Measurements from ENCODE around the gene OPN1MW3.
"Not testable (repeated sequence)": the region's sequence is repeated elsewhere in the genome, so short reads cannot be mapped to it uniquely, and the experiment has no call there.

OPN1MW3 gene

DNA sequence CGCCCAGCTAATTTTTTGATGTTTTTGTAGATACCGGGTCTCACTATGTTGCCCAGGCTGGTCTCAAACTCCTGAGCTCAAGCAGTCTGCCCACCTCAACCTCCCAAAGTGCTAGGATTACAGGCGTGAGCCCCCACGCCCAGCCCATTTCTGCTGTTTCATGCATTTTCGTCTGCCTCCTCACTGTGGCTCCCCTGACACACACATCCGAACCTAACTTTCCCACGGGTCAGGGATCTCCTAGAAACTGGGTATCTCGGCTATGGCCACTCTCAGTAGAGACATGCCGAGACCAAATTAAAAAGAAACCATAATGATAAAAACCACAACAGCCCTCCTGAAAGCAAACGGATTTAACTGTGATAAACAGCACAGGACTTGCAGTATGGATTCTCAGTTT, 9.3 kb upstream of the OPN1MW3 start:
- H4K8ac ChIP-seq (ENCODE audit: low read length); H3K79me1 ChIP-seq (replicated peaks; ENCODE audit: low read length, poor library complexity, severe bottlenecking); H2AK5ac ChIP-seq (ENCODE audit: low read length, severe bottlenecking); DNase-seq; H3K4me1 ChIP-seq (ENCODE audit: control insufficient read depth, insufficient read depth, low read depth, low read length); H3K14ac ChIP-seq (ENCODE audit: low read length in 2 of 2); H3K4me2 ChIP-seq (ENCODE audit: low read length, poor library complexity, severe bottlenecking); H3K36me3 ChIP-seq (ENCODE audit: control insufficient read depth in 1 of 2, insufficient read depth in 2 of 2, low read depth in 1 of 2, low read length in 2 of 2); H2BK5ac ChIP-seq (ENCODE audit: low read depth, low read length, poor library complexity, severe bottlenecking); H4K91ac ChIP-seq (ENCODE audit: low read length); H2BK12ac ChIP-seq (ENCODE audit: low read length in 2 of 2); H3K27me3 ChIP-seq (ENCODE audit: control insufficient read depth in 1 of 2, insufficient read depth in 1 of 2, low read length in 2 of 2); H3K9me3 ChIP-seq (ENCODE audit: control insufficient read depth, low read length); H3K4me3 ChIP-seq (ENCODE audit: insufficient read depth in 1 of 2, low read depth in 1 of 2, low read length in 2 of 2); H3K27ac ChIP-seq (ENCODE audit: low read length, poor library complexity, severe bottlenecking); H2BK120ac ChIP-seq (ENCODE audit: low read depth, low read length); H3K23ac ChIP-seq (ENCODE audit: low read length in 2 of 2); H2AFZ ChIP-seq (ENCODE audit: low read depth, low read length); H3K4ac ChIP-seq (ENCODE audit: low read depth in 1 of 2, low read length in 2 of 2); H2BK15ac ChIP-seq (ENCODE audit: low read depth, poor library complexity, severe bottlenecking); H3K18ac ChIP-seq (ENCODE audit: low read depth in 1 of 2, low read length in 2 of 2); H3K9ac ChIP-seq (ENCODE audit: low read length): not testable (repeated sequence)
- WGBS: no CpG with 5 or more reads among the region's 10 CpGs

- not testable (repeated sequence) for H2BK12ac ChIP-seq (ENCODE audit: low read length in 2 of 2); H3K4ac ChIP-seq (ENCODE audit: low read depth in 1 of 2, low read length in 2 of 2); H3K36me3 ChIP-seq (ENCODE audit: control insufficient read depth in 1 of 2, insufficient read depth in 2 of 2, low read depth in 1 of 2, low read length in 2 of 2); H3K9me3 ChIP-seq (ENCODE audit: control insufficient read depth, low read length); H3K4me2 ChIP-seq (ENCODE audit: low read length, poor library complexity, severe bottlenecking); H3K27ac ChIP-seq (ENCODE audit: low read length, poor library complexity, severe bottlenecking); H3K4me3 ChIP-seq (ENCODE audit: insufficient read depth in 1 of 2, low read depth in 1 of 2, low read length in 2 of 2); H3K23ac ChIP-seq (ENCODE audit: low read length in 2 of 2); H3K18ac ChIP-seq (ENCODE audit: low read depth in 1 of 2, low read length in 2 of 2); H3K79me1 ChIP-seq (replicated peaks; ENCODE audit: low read length, poor library complexity, severe bottlenecking); H3K9ac ChIP-seq (ENCODE audit: low read length); H2BK5ac ChIP-seq (ENCODE audit: low read depth, low read length, poor library complexity, severe bottlenecking); H2AK5ac ChIP-seq (ENCODE audit: low read length, severe bottlenecking); H3K27me3 ChIP-seq (ENCODE audit: control insufficient read depth in 1 of 2, insufficient read depth in 1 of 2, low read length in 2 of 2); H3K4me1 ChIP-seq (ENCODE audit: control insufficient read depth, insufficient read depth, low read depth, low read length); H2AFZ ChIP-seq (ENCODE audit: low read depth, low read length); H2BK120ac ChIP-seq (ENCODE audit: low read depth, low read length); H2BK15ac ChIP-seq (ENCODE audit: low read depth, poor library complexity, severe bottlenecking); DNase-seq; H3K14ac ChIP-seq (ENCODE audit: low read length in 2 of 2); H4K8ac ChIP-seq (ENCODE audit: low read length); H4K91ac ChIP-seq (ENCODE audit: low read length)
- WGBS: no CpG with 5 or more reads among the region's 10 CpGs
Measured at GRCh38 chrX:154258711-154259110, 1.3 kb downstream of the OPN1MW3 start.

GRCh38 chrX:154263072-154263471, 5.7 kb downstream of the OPN1MW3 start:
- H3K27me3 ChIP-seq (ENCODE audit: control insufficient read depth in 1 of 2, insufficient read depth in 1 of 2, low read length in 2 of 2); H3K79me1 ChIP-seq (replicated peaks; ENCODE audit: low read length, poor library complexity, severe bottlenecking); H3K4ac ChIP-seq (ENCODE audit: low read depth in 1 of 2, low read length in 2 of 2); H3K14ac ChIP-seq (ENCODE audit: low read length in 2 of 2); H3K27ac ChIP-seq (ENCODE audit: low read length, poor library complexity, severe bottlenecking); DNase-seq; H2BK15ac ChIP-seq (ENCODE audit: low read depth, poor library complexity, severe bottlenecking); H3K18ac ChIP-seq (ENCODE audit: low read depth in 1 of 2, low read length in 2 of 2); H4K8ac ChIP-seq (ENCODE audit: low read length); H3K4me3 ChIP-seq (ENCODE audit: insufficient read depth in 1 of 2, low read depth in 1 of 2, low read length in 2 of 2); H2BK5ac ChIP-seq (ENCODE audit: low read depth, low read length, poor library complexity, severe bottlenecking); H2AK5ac ChIP-seq (ENCODE audit: low read length, severe bottlenecking); H3K23ac ChIP-seq (ENCODE audit: low read length in 2 of 2); H3K36me3 ChIP-seq (ENCODE audit: control insufficient read depth in 1 of 2, insufficient read depth in 2 of 2, low read depth in 1 of 2, low read length in 2 of 2); H3K9ac ChIP-seq (ENCODE audit: low read length); H2BK12ac ChIP-seq (ENCODE audit: low read length in 2 of 2); H4K91ac ChIP-seq (ENCODE audit: low read length); H3K4me2 ChIP-seq (ENCODE audit: low read length, poor library complexity, severe bottlenecking); H2AFZ ChIP-seq (ENCODE audit: low read depth, low read length); H3K9me3 ChIP-seq (ENCODE audit: control insufficient read depth, low read length); H3K4me1 ChIP-seq (ENCODE audit: control insufficient read depth, insufficient read depth, low read depth, low read length); H2BK120ac ChIP-seq (ENCODE audit: low read depth, low read length): not testable (repeated sequence)
- WGBS: no CpG with 5 or more reads among the region's 6 CpGs

- H2AFZ ChIP-seq (ENCODE audit: low read depth, low read length); H3K4me2 ChIP-seq (ENCODE audit: low read length, poor library complexity, severe bottlenecking); H3K27me3 ChIP-seq (ENCODE audit: control insufficient read depth in 1 of 2, insufficient read depth in 1 of 2, low read length in 2 of 2); H2BK120ac ChIP-seq (ENCODE audit: low read depth, low read length); H3K9ac ChIP-seq (ENCODE audit: low read length); H3K14ac ChIP-seq (ENCODE audit: low read length in 2 of 2); H3K23ac ChIP-seq (ENCODE audit: low read length in 2 of 2); H2AK5ac ChIP-seq (ENCODE audit: low read length, severe bottlenecking); H2BK5ac ChIP-seq (ENCODE audit: low read depth, low read length, poor library complexity, severe bottlenecking); H4K8ac ChIP-seq (ENCODE audit: low read length); H3K18ac ChIP-seq (ENCODE audit: low read depth in 1 of 2, low read length in 2 of 2); H3K4me3 ChIP-seq (ENCODE audit: insufficient read depth in 1 of 2, low read depth in 1 of 2, low read length in 2 of 2); H3K79me1 ChIP-seq (replicated peaks; ENCODE audit: low read length, poor library complexity, severe bottlenecking); H2BK15ac ChIP-seq (ENCODE audit: low read depth, poor library complexity, severe bottlenecking); H3K4me1 ChIP-seq (ENCODE audit: control insufficient read depth, insufficient read depth, low read depth, low read length); H3K4ac ChIP-seq (ENCODE audit: low read depth in 1 of 2, low read length in 2 of 2); H3K36me3 ChIP-seq (ENCODE audit: control insufficient read depth in 1 of 2, insufficient read depth in 2 of 2, low read depth in 1 of 2, low read length in 2 of 2); H3K27ac ChIP-seq (ENCODE audit: low read length, poor library complexity, severe bottlenecking); H3K9me3 ChIP-seq (ENCODE audit: control insufficient read depth, low read length); H2BK12ac ChIP-seq (ENCODE audit: low read length in 2 of 2); H4K91ac ChIP-seq (ENCODE audit: low read length); DNase-seq: not testable (repeated sequence)
- no CpG with 5 or more reads among the region's 3 CpGs for WGBS
Measured at GRCh38 chrX:154269245-154269644, 11.9 kb downstream of the OPN1MW3 start.

All from mesenchymal stem cell (in vitro differentiated cells and primary cell).